Activated T-cell treated with anti-CD3 and anti-CD28 coated beads, Interleukin-2, amount 50 U/mL, for 1 hour (primary cell): ENCODE data around the gene P2RY14.
"Not testable (repeated sequence)": the region's sequence is repeated elsewhere in the genome, so short reads cannot be mapped to it uniquely, and the experiment has no call there.

Source experiments
- DNase-seq: peaks from one replicate; pipeline ENCODE4 v3.0.0-alpha.2; 2020

Gene P2RY14

GRCh38 chr3:151248772-151249337, 29.5 kb downstream of the P2RY14 start:
- no peak for DNase-seq

- not testable (repeated sequence) for DNase-seq
These were observed 36.3 kb downstream of the P2RY14 start for GRCh38 chr3:151242006-151242405.

- DNase-seq, result no peak
These were observed 41.6 kb downstream of the P2RY14 start for GRCh38 chr3:151236736-151237135.

- DNase-seq, result no peak
These were observed 42.0 kb downstream of the P2RY14 start for GRCh38 chr3:151236316-151236715.

GRCh38 chr3:151234825-151235224, 43.5 kb downstream of the P2RY14 start:
- no peak for DNase-seq

- DNase-seq, result no peak
These were observed 45.4 kb downstream of the P2RY14 start for GRCh38 chr3:151232991-151233390.

- not testable (repeated sequence) for DNase-seq
These were observed 45.9 kb downstream of the P2RY14 start for GRCh38 chr3:151232403-151232802.

GRCh38 chr3:151230646-151231045, 47.7 kb downstream of the P2RY14 start:
- DNase-seq, result no peak

GRCh38 chr3:151228666-151229040, 49.7 kb downstream of the P2RY14 start:
- no peak for DNase-seq

- peak; percentile 77 for DNase-seq
These were observed 50.3 kb downstream of the P2RY14 start for GRCh38 chr3:151227807-151228665.

- DNase-seq, result no peak
These were observed 51.0 kb downstream of the P2RY14 start for GRCh38 chr3:151227266-151227806.

GRCh38 chr3:151226825-151227224, 51.5 kb downstream of the P2RY14 start:
- DNase-seq, result no peak

GRCh38 chr3:151226088-151226563, 52.2 kb downstream of the P2RY14 start:
- DNase-seq, result no peak

- no peak for DNase-seq
These were observed 53.0 kb downstream of the P2RY14 start for GRCh38 chr3:151225040-151225975.

GRCh38 chr3:151224268-151224866, 54.0 kb downstream of the P2RY14 start:
- no peak for DNase-seq

GRCh38 chr3:151219056-151219455, 59.3 kb downstream of the P2RY14 start:
- no peak for DNase-seq

- no peak for DNase-seq
These were observed 60.2 kb downstream of the P2RY14 start for GRCh38 chr3:151218136-151218535.

- DNase-seq, result no peak
These were observed 61.4 kb downstream of the P2RY14 start for GRCh38 chr3:151216641-151217607.

GRCh38 chr3:151214459-151214858, 63.9 kb downstream of the P2RY14 start:
- no peak for DNase-seq

- no peak for DNase-seq
These were observed 64.5 kb downstream of the P2RY14 start for GRCh38 chr3:151213881-151214280.

- DNase-seq, result no peak
These were observed 65.2 kb downstream of the P2RY14 start for GRCh38 chr3:151213151-151213550.
